ENCODE data around the gene NXPE3.
A peak's percentile ranks its signal among the peaks of the same experiment; 100 is the strongest.

The NXPE3 gene

GRCh38 chr3:101854608-101855304, 75.7 kb downstream of the NXPE3 start (continued):
- TF ChIP-seq, protein P1, sequence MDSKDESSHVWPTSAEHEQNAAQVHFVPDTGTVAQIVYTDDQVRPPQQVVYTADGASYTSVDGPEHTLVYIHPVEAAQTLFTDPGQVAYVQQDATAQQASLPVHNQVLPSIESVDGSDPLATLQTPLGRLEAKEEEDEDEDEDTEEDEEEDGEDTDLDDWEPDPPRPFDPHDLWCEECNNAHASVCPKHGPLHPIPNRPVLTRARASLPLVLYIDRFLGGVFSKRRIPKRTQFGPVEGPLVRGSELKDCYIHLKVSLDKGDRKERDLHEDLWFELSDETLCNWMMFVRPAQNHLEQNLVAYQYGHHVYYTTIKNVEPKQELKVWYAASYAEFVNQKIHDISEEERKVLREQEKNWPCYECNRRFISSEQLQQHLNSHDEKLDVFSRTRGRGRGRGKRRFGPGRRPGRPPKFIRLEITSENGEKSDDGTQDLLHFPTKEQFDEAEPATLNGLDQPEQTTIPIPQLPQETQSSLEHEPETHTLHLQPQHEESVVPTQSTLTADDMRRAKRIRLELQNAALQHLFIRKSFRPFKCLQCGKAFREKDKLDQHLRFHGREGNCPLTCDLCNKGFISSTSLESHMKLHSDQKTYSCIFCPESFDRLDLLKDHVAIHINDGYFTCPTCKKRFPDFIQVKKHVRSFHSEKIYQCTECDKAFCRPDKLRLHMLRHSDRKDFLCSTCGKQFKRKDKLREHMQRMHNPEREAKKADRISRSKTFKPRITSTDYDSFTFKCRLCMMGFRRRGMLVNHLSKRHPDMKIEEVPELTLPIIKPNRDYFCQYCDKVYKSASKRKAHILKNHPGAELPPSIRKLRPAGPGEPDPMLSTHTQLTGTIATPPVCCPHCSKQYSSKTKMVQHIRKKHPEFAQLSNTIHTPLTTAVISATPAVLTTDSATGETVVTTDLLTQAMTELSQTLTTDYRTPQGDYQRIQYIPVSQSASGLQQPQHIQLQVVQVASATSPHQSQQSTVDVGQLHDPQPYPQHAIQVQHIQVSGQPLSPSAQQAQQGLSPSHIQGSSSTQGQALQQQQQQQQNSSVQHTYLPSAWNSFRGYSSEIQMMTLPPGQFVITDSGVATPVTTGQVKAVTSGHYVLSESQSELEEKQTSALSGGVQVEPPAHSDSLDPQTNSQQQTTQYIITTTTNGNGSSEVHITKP (tag by site-specific recombination; IDR thresholded peaks at IDR 0.05): no peak
- TF ChIP-seq ZNF175 (tag by site-specific recombination; IDR thresholded peaks at IDR 0.05) (no peak), ZNF596 (tag by site-specific recombination; IDR thresholded peaks at IDR 0.05) (no peak)

DNA sequence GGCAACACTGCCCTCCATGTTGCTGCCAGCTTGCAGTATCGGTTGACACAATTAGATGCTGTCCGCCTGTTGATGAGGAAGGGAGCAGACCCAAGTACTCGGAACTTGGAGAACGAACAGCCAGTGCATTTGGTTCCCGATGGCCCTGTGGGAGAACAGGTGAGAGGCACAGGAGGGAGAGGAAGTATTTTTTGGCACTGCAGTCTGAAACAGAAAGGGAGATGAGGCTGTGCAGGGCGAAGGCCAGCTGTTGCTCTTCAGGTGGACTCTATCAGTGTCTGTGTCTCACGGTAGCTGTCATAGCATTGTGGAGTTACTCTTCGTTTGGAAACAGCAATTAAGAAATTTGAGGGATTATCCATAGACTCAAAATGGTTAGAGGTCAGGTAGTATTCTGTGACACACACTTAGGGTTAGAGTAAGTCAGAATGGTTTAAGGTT, 78.3 kb downstream of the NXPE3 start:
- H3K4me1 ChIP-seq (ENCODE audit: control insufficient read depth, insufficient read depth, low read length): no peaks in the 10 kb centered on the region
- CTCF ChIA-PET: interaction anchor here (0.6 kb wide), 1 partner anchor 372 kb away, joined by 3 read pairs; no protein-coding TSS in a partner anchor
- POLR2A ChIA-PET: no interaction called here
- TF ChIP-seq ZNF707 (tag by site-specific recombination; IDR thresholded peaks at IDR 0.05) (no peak), KLF1 (tag by site-specific recombination; IDR thresholded peaks at IDR 0.05) (no peak), SCRT2 (tag by site-specific recombination; IDR thresholded peaks at IDR 0.05) (peak; percentile 34; the same call in 1 of the 2 replicates), ZBTB17 (tag by site-specific recombination; IDR thresholded peaks at IDR 0.05) (no peak), OVOL3 (tag by site-specific recombination; IDR thresholded peaks at IDR 0.05) (no peak)
- TF ChIP-seq, protein P2, sequence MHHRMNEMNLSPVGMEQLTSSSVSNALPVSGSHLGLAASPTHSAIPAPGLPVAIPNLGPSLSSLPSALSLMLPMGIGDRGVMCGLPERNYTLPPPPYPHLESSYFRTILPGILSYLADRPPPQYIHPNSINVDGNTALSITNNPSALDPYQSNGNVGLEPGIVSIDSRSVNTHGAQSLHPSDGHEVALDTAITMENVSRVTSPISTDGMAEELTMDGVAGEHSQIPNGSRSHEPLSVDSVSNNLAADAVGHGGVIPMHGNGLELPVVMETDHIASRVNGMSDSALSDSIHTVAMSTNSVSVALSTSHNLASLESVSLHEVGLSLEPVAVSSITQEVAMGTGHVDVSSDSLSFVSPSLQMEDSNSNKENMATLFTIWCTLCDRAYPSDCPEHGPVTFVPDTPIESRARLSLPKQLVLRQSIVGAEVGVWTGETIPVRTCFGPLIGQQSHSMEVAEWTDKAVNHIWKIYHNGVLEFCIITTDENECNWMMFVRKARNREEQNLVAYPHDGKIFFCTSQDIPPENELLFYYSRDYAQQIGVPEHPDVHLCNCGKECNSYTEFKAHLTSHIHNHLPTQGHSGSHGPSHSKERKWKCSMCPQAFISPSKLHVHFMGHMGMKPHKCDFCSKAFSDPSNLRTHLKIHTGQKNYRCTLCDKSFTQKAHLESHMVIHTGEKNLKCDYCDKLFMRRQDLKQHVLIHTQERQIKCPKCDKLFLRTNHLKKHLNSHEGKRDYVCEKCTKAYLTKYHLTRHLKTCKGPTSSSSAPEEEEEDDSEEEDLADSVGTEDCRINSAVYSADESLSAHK (tag by site-specific recombination; IDR thresholded peaks at IDR 0.05): no peak
- no peak overlapping the region for H3K27ac ChIP-seq (ENCODE audit: extremely low read depth, low read depth, low read length)
- no peak overlapping the region for H3K4me3 ChIP-seq (ENCODE audit: low read depth, low read length)
- peaks cover 40 to 91% of the 10 kb centered on the region in 2 experiments for H3K36me3 ChIP-seq (ENCODE audit: control insufficient read depth in 2 of 2, insufficient read depth in 1 of 2, low read length in 2 of 2)
- H3K9me3 ChIP-seq (ENCODE audit: control insufficient read depth, insufficient read depth, low read depth, low read length): no peaks in the 10 kb centered on the region

DNA sequence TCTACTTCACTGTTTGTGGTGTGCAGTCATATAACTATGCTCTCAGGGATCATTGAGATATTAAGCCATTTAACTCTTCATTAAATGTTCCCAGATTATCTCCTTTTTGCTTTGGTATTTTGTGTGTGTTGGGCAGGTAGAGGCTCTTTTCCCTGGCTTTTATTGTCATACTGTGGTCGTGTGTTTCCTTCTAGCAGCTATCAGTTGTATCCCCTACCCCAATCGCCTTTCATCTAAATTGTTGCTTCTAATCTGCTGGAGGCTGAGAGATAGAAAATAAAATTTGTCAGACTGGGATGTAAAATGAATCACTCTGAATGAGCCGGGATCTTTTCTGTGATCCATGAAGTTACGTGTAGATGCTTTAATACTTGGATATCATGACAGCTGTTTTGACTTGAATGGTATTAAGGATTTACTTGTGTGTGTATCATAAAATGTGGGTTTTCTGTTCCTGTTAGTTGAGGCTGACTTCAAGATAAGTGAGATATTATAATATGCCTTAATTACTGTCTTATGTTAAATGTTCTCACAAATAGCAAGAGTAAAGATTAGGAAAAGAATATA, 79.5 kb downstream of the NXPE3 start:
- no peaks in the 10 kb centered on the region for H3K9me3 ChIP-seq (ENCODE audit: control insufficient read depth, insufficient read depth, low read depth, low read length)
- CTCF ChIA-PET: no interaction called here
- no peaks in the 10 kb centered on the region for H3K4me1 ChIP-seq (ENCODE audit: control insufficient read depth, insufficient read depth, low read length)
- no peak overlapping the region for H3K4me3 ChIP-seq (ENCODE audit: low read depth, low read length)
- H3K27ac ChIP-seq (ENCODE audit: extremely low read depth, low read depth, low read length): no peak overlapping the region
- POLR2A ChIA-PET: no interaction called here
- TF ChIP-seq GFI1B (tag by site-specific recombination; IDR thresholded peaks at IDR 0.05): no peak
- TF ChIP-seq HOXA7 (CRISPR knock-in tag; IDR thresholded peaks at IDR 0.05; ENCODE audit: borderline replicate concordance): no peak
- TF ChIP-seq ZNF155 (tag by site-specific recombination; IDR thresholded peaks at IDR 0.05): no peak
- TF ChIP-seq ZNF112 (tag by site-specific recombination; IDR thresholded peaks at IDR 0.05): no peak
- TF ChIP-seq RBAK (tag by site-specific recombination; IDR thresholded peaks at IDR 0.05): no peak
- TF ChIP-seq, protein P3, sequence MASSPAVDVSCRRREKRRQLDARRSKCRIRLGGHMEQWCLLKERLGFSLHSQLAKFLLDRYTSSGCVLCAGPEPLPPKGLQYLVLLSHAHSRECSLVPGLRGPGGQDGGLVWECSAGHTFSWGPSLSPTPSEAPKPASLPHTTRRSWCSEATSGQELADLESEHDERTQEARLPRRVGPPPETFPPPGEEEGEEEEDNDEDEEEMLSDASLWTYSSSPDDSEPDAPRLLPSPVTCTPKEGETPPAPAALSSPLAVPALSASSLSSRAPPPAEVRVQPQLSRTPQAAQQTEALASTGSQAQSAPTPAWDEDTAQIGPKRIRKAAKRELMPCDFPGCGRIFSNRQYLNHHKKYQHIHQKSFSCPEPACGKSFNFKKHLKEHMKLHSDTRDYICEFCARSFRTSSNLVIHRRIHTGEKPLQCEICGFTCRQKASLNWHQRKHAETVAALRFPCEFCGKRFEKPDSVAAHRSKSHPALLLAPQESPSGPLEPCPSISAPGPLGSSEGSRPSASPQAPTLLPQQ (tag by site-specific recombination; IDR thresholded peaks at IDR 0.05): no peak
- peaks cover 34 to 79% of the 10 kb centered on the region in 2 experiments for H3K36me3 ChIP-seq (ENCODE audit: control insufficient read depth in 2 of 2, insufficient read depth in 1 of 2, low read length in 2 of 2)
